Suprapubic skin (tissue), 3 donors: ENCODE measurements around the gene IER2.

Experiments
- CTCF ChIP-seq, 2 donors: fragments of 200-600 bp in 1 of 2; fragments of 450-650 bp in 1 of 2; sonication (generic) in 1 of 2; IDR thresholded peaks; one replicate each; pipeline ENCODE4 v1.5.1; 2016 to 2019; ENCODE audit warnings: antibody characterized with exemption in 2 of 2, mild to moderate bottlenecking in 1 of 2, moderate library complexity in 1 of 2
- POLR2A ChIP-seq, 2 donors: fragments of 450-650 bp; IDR thresholded peaks; one replicate each; pipeline ENCODE4 v1.6.1; 2017; ENCODE audit warnings: antibody characterized with exemption in 2 of 2, mild to moderate bottlenecking in 2 of 2, moderate library complexity in 2 of 2

- TF ChIP-seq CTCF (IDR thresholded peaks at IDR 0.05) (peak; percentile 24 to 63), POLR2A (IDR thresholded peaks at IDR 0.05) (peak in 1 of 2 donors; percentile 72)
These were observed at the start of gene IER2, which contains the start of gene STX10 for GRCh38 chr19:13150187-13150930.
